ENCODE measurements around the gene DHX15.

The DHX15 gene

GRCh38 chr4:24578364-24578763 is 6.0 kb downstream of the DHX15 start:
- peak; percentile 49 for DNase-seq

- DNase-seq: no peak
These were observed 8.1 kb downstream of the DHX15 start for GRCh38 chr4:24576276-24576675.

GRCh38 chr4:24574236-24574635 is 10.1 kb downstream of the DHX15 start:
- DNase-seq: no peak

- DNase-seq: no peak
These were observed 10.8 kb downstream of the DHX15 start for GRCh38 chr4:24573582-24573981.

- DNase-seq: no peak
These were observed 13.6 kb downstream of the DHX15 start for GRCh38 chr4:24570574-24571236.

GRCh38 chr4:24570172-24570571 is 14.2 kb downstream of the DHX15 start:
- DNase-seq: no peak

GRCh38 chr4:24569662-24570061 is 14.7 kb downstream of the DHX15 start:
- no peak for DNase-seq

GRCh38 chr4:24568425-24568824 is 15.9 kb downstream of the DHX15 start:
- DNase-seq: no peak

GRCh38 chr4:24565054-24565453 is 19.3 kb downstream of the DHX15 start:
- no peak for DNase-seq

- no peak for DNase-seq
These were observed 19.9 kb downstream of the DHX15 start for GRCh38 chr4:24564488-24564887.

- no peak for DNase-seq
These were observed 22.8 kb downstream of the DHX15 start for GRCh38 chr4:24561438-24562139.

- peak; percentile 33 for DNase-seq
These were observed 23.4 kb downstream of the DHX15 start for GRCh38 chr4:24560868-24561368.

- DNase-seq: no peak
These were observed 24.5 kb downstream of the DHX15 start for GRCh38 chr4:24559889-24560288.

- no peak for DNase-seq
These were observed 25.1 kb downstream of the DHX15 start for GRCh38 chr4:24559032-24559821.

- DNase-seq: peak; percentile 48
These were observed 27.0 kb downstream of the DHX15 start for GRCh38 chr4:24557026-24558025.

- DNase-seq: peak; percentile 59
These were observed 32.7 kb downstream of the DHX15 start for GRCh38 chr4:24551492-24552289.

GRCh38 chr4:24550441-24551175 is 33.7 kb downstream of the DHX15 start:
- peak; percentile 20 for DNase-seq

- no peak for DNase-seq
These were observed 36.4 kb downstream of the DHX15 start for GRCh38 chr4:24547979-24548378.

- DNase-seq: no peak
These were observed 40.0 kb downstream of the DHX15 start for GRCh38 chr4:24544208-24544988.

- DNase-seq: peak; percentile 19
These were observed 47.3 kb downstream of the DHX15 start for GRCh38 chr4:24537025-24537424.
